ENCODE data around the gene TRMT6.
A peak's percentile ranks its signal among the peaks of the same experiment; 100 is the strongest.

TRMT6 gene

DNA sequence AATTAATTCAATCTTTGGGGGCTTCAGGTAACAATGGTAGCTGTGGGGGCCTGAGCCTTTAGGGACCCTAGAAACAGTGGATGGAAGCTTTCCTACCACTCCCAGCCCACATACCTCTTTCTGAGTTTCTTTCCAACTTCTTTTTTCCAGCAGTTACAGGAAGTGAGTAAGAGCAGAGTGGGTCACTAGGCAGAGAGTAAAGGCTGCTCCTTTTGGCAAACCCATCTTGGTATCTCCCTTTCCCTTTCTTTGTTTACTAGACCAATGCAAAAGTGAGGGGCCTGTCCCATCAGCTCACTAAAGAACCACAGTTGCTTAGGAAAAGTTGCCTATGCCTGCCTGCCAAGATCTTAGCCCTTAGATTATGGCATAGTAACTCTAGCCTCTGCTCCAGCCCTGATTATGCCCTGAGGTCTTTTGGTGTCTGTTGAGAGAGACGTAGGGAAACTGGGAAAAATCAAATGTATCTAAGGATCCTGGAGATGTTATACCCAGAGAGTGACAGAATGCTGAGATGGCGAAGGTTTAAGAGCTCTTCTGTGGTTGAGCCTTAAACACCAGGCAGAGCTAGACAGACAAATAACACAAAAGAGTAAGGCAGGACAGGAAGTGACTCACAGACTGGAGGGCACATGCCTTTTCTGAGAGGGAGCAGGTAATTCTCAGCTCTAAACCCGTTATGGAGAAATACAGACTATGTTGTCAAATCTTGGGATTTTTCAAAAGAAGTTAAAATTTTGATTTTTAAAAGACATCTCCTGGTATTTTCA, 31.3 kb downstream of the TRMT6 start:
- H3K9ac ChIP-seq (ENCODE audit: low read depth, low read length, poor library complexity, severe bottlenecking), result peak overlapping the region; percentile 56
- H3K9me3 ChIP-seq (ENCODE audit: insufficient read depth, low read depth, low read length), result no peaks in the 10 kb centered on the region
- peaks cover 18% of the 10 kb centered on the region for H3K4me1 ChIP-seq (ENCODE audit: insufficient read depth, low read length, poor library complexity, severe bottlenecking)
- H3K4me2 ChIP-seq (ENCODE audit: low read depth, low read length, poor library complexity, severe bottlenecking), result peak overlapping the region; percentile 63
- H3K9me2 ChIP-seq (replicated peaks; ENCODE audit: low read depth, low read length), result no peaks in the 10 kb centered on the region
- no peaks in the 10 kb centered on the region for H3K27me3 ChIP-seq (ENCODE audit: insufficient read depth, low read length, poor library complexity, severe bottlenecking)
- H3F3A ChIP-seq (ENCODE audit: low read depth), result no peaks in the 10 kb centered on the region
- no peaks in the 10 kb centered on the region for H3K79me2 ChIP-seq (ENCODE audit: insufficient read depth, low read length)
- H2AFZ ChIP-seq (ENCODE audit: low read length), result peak overlapping the region; percentile 68
- H4K20me1 ChIP-seq (ENCODE audit: insufficient read depth, low read length, poor library complexity, severe bottlenecking), result no peaks in the 10 kb centered on the region
- no peaks in the 10 kb centered on the region for H3K36me3 ChIP-seq (ENCODE audit: insufficient read depth, low read length)
- peak overlapping the region; percentile 18 for H3K4me3 ChIP-seq (ENCODE audit: low read length, poor library complexity, severe bottlenecking)
- TF ChIP-seq EZH2phosphoT487 (IDR thresholded peaks at IDR 0.05; ENCODE audit: borderline replicate concordance), result no peak
- TF ChIP-seq, protein P1, sequence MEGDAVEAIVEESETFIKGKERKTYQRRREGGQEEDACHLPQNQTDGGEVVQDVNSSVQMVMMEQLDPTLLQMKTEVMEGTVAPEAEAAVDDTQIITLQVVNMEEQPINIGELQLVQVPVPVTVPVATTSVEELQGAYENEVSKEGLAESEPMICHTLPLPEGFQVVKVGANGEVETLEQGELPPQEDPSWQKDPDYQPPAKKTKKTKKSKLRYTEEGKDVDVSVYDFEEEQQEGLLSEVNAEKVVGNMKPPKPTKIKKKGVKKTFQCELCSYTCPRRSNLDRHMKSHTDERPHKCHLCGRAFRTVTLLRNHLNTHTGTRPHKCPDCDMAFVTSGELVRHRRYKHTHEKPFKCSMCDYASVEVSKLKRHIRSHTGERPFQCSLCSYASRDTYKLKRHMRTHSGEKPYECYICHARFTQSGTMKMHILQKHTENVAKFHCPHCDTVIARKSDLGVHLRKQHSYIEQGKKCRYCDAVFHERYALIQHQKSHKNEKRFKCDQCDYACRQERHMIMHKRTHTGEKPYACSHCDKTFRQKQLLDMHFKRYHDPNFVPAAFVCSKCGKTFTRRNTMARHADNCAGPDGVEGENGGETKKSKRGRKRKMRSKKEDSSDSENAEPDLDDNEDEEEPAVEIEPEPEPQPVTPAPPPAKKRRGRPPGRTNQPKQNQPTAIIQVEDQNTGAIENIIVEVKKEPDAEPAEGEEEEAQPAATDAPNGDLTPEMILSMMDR (conservative IDR thresholded peaks at IDR 0.05; ENCODE audit: low read length), result no peak

DNA sequence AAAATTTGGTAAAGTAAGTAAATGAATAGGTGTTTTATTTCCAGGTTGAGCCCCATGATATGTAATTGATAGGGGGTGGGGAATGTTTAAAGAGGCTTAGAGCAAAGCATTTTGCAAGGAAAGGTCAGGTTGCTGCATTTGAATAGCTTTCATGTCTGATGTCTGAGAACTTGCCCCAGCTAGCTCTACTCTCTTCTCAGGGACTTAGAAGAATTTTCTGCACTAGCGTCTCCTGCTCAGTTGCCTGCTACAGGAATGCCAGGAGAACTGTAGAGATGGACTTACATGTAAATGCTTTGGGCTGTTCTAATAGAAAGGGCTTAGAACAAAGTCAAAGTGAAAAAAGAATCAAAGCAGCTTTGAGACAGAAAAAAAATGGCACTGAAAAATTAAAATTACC, 35.5 kb downstream of the TRMT6 start:
- TF ChIP-seq, protein P1 (conservative IDR thresholded peaks at IDR 0.05; ENCODE audit: low read length), result no peak
- no peak for TF ChIP-seq EZH2phosphoT487 (IDR thresholded peaks at IDR 0.05; ENCODE audit: borderline replicate concordance)
- no peak overlapping the region for H2AFZ ChIP-seq (ENCODE audit: low read length)
- no peak overlapping the region for H3K4me2 ChIP-seq (ENCODE audit: low read depth, low read length, poor library complexity, severe bottlenecking)
- no peaks in the 10 kb centered on the region for H3K27me3 ChIP-seq (ENCODE audit: insufficient read depth, low read length, poor library complexity, severe bottlenecking)
- H3K4me3 ChIP-seq (ENCODE audit: low read length, poor library complexity, severe bottlenecking), result no peak overlapping the region
- no peaks in the 10 kb centered on the region for H3F3A ChIP-seq (ENCODE audit: low read depth)
- H3K4me1 ChIP-seq (ENCODE audit: insufficient read depth, low read length, poor library complexity, severe bottlenecking), result peaks cover 11% of the 10 kb centered on the region
- no peaks in the 10 kb centered on the region for H3K36me3 ChIP-seq (ENCODE audit: insufficient read depth, low read length)
- H4K20me1 ChIP-seq (ENCODE audit: insufficient read depth, low read length, poor library complexity, severe bottlenecking), result no peaks in the 10 kb centered on the region
- H3K79me2 ChIP-seq (ENCODE audit: insufficient read depth, low read length), result no peaks in the 10 kb centered on the region
- H3K9me2 ChIP-seq (replicated peaks; ENCODE audit: low read depth, low read length), result no peaks in the 10 kb centered on the region
- no peak overlapping the region for H3K9ac ChIP-seq (ENCODE audit: low read depth, low read length, poor library complexity, severe bottlenecking)
- H3K9me3 ChIP-seq (ENCODE audit: insufficient read depth, low read depth, low read length), result no peaks in the 10 kb centered on the region

GRCh38 chr20:5913166-5913565, 37.2 kb downstream of the TRMT6 start:
- no peaks in the 10 kb centered on the region for H3K9me3 ChIP-seq (ENCODE audit: insufficient read depth, low read depth, low read length)
- H2AFZ ChIP-seq (ENCODE audit: low read length), result no peak overlapping the region
- H3K4me1 ChIP-seq (ENCODE audit: insufficient read depth, low read length, poor library complexity, severe bottlenecking), result no peaks in the 10 kb centered on the region
- no peak overlapping the region for H3K9ac ChIP-seq (ENCODE audit: low read depth, low read length, poor library complexity, severe bottlenecking)
- H3K79me2 ChIP-seq (ENCODE audit: insufficient read depth, low read length), result no peaks in the 10 kb centered on the region
- H3K4me3 ChIP-seq (ENCODE audit: low read length, poor library complexity, severe bottlenecking), result no peak overlapping the region
- H3K36me3 ChIP-seq (ENCODE audit: insufficient read depth, low read length), result no peaks in the 10 kb centered on the region
- no peaks in the 10 kb centered on the region for H4K20me1 ChIP-seq (ENCODE audit: insufficient read depth, low read length, poor library complexity, severe bottlenecking)
- H3K27me3 ChIP-seq (ENCODE audit: insufficient read depth, low read length, poor library complexity, severe bottlenecking), result no peaks in the 10 kb centered on the region
- TF ChIP-seq, protein P1 (conservative IDR thresholded peaks at IDR 0.05; ENCODE audit: low read length), result no peak
- TF ChIP-seq EZH2phosphoT487 (IDR thresholded peaks at IDR 0.05; ENCODE audit: borderline replicate concordance), result no peak
- H3K9me2 ChIP-seq (replicated peaks; ENCODE audit: low read depth, low read length), result no peaks in the 10 kb centered on the region
- H3F3A ChIP-seq (ENCODE audit: low read depth), result no peaks in the 10 kb centered on the region
- no peak overlapping the region for H3K4me2 ChIP-seq (ENCODE audit: low read depth, low read length, poor library complexity, severe bottlenecking)
